Panc1 (cell line): ENCODE measurements around the gene DGCR8. TPM values are rescaled to one million over a fixed set of nuclear protein-coding genes. Genes with fewer than 3 reads are reported as not detected.

Experiments used
- ATAC-seq: fragments of 200-7000 bp; cut with Tn5 transposase; 2 replicates; pipeline ENCODE4 v1.9.1; 2020; ENCODE audit warnings: mild to moderate bottlenecking, moderate library complexity
- BruUV-seq: library from RNA; stranded (reverse); fragments of 400-500 nt; replicated peaks from 2 replicates; lab custom pipeline; 2021; lab: Mats Ljungman, UMichigan
- CTCF ChIA-PET: fragments of 300-600 bp; sonication (Branson Sonifier 250); formaldehyde crosslinking; loops from one replicate; lab custom pipeline; 2022; ENCODE audit warnings: antibody characterized with exemption; lab: Charles Lee
- POLR2A ChIA-PET: fragments of 300-600 bp; sonication (Branson Sonifier 250); formaldehyde crosslinking; loops from one replicate; lab custom pipeline; 2022; ENCODE audit warnings: antibody characterized with exemption; lab: Charles Lee
- DNase-seq: peaks from one replicate; pipeline ENCODE4 v3.0.0-alpha.2; 2010; ENCODE audit warnings: low read depth, low spot score
- H3K27ac ChIP-seq: 2 replicates; pipeline ENCODE4 v1.5.1; 2011; ENCODE audit warnings: mild to moderate bottlenecking, low read length, inconsistent platforms
- H3K27me3 ChIP-seq: fragments of 200-500 bp; sonication (Bioruptor generic); 2 replicates; pipeline ENCODE4 v1.6.0; 2014; ENCODE audit warnings: low read length, inconsistent platforms; ENCODE audit not compliant: control insufficient read depth, insufficient read depth
- H3K36me3 ChIP-seq: fragments of 200-500 bp; sonication (Bioruptor generic); 2 replicates; pipeline ENCODE4 v1.5.1; 2014; ENCODE audit warnings: inconsistent platforms, mild to moderate bottlenecking, low read length, moderate library complexity; ENCODE audit not compliant: control insufficient read depth, insufficient read depth
- H3K4me1 ChIP-seq: 2 replicates; pipeline ENCODE4 v1.5.1; 2011; ENCODE audit warnings: inconsistent platforms, mild to moderate bottlenecking, low read length, moderate library complexity; ENCODE audit not compliant: control insufficient read depth, insufficient read depth
- H3K4me3 ChIP-seq, 2 experiments: 2 replicates each; pipeline ENCODE4 v1.5.1; 2011 to 2012; ENCODE audit warnings: low read depth in 2 of 2, low read length in 2 of 2, mild to moderate bottlenecking in 2 of 2, inconsistent platforms in 1 of 2, moderate library complexity in 1 of 2
- H3K9me3 ChIP-seq: fragments of 200-500 bp; sonication (Bioruptor generic); 2 replicates; pipeline ENCODE4 v1.5.1; 2014; ENCODE audit warnings: low read depth, mild to moderate bottlenecking, inconsistent platforms, low read length, moderate library complexity; ENCODE audit not compliant: control insufficient read depth, insufficient read depth
- POLR2AphosphoS5 ChIP-seq: IDR thresholded peaks from 2 replicates; pipeline ENCODE4 v1.6.1; 2012; ENCODE audit warnings: mild to moderate bottlenecking, low read depth, low read length, moderate library complexity
- SIN3A ChIP-seq: IDR thresholded peaks from 2 replicates; pipeline ENCODE4 v1.6.1; 2012; ENCODE audit warnings: low read depth, mild to moderate bottlenecking, low read length, moderate library complexity, borderline replicate concordance; ENCODE audit not compliant: insufficient read depth
- TCF7L2 ChIP-seq: IDR thresholded peaks from 2 replicates; pipeline ENCODE4 v1.6.1; 2011; ENCODE audit warnings: mild to moderate bottlenecking, low read depth, low read length, inconsistent platforms
- in situ Hi-C: cut with HindIII; loops from 2 replicates; pipeline ENCODE4 v1.10.0; 2016; ENCODE audit warnings: low sequenced_read_pairs, low pct_unique_long_range_greater_than_20kb
- intact Hi-C: fragments of 100-400 bp; cut with micrococcal nuclease; formaldehyde crosslinking; loops from one replicate; pipeline ENCODE4 v1.10.0; 2022; ENCODE audit not compliant: unreplicated experiment
- total RNA-seq: library from RNA; stranded (reverse); gene quantifications from one replicate; pipeline ENCODE4 v1.2.1, GENCODE V29; 2021; ENCODE audit not compliant: unreplicated experiment
- TF ChIP-seq, protein P1 (sequence below), 2 experiments: IDR thresholded peaks; 2 replicates each; pipeline ENCODE4 v1.6.1; 2011 to 2012; ENCODE audit warnings: low read depth in 2 of 2, control low read depth in 1 of 2, low read length in 1 of 2, mild to moderate bottlenecking in 1 of 2, moderate library complexity in 1 of 2; ENCODE audit not compliant: insufficient read depth in 1 of 2
- TF ChIP-seq, protein P2 (sequence below): fragments of 450-650 bp; IDR thresholded peaks from 2 replicates; pipeline ENCODE4 v1.5.1; 2017; ENCODE audit warnings: mild to moderate bottlenecking

DGCR8 gene
- total RNA-seq, 1 experiment from 2014 or later, result 35.0 TPM

DNA sequence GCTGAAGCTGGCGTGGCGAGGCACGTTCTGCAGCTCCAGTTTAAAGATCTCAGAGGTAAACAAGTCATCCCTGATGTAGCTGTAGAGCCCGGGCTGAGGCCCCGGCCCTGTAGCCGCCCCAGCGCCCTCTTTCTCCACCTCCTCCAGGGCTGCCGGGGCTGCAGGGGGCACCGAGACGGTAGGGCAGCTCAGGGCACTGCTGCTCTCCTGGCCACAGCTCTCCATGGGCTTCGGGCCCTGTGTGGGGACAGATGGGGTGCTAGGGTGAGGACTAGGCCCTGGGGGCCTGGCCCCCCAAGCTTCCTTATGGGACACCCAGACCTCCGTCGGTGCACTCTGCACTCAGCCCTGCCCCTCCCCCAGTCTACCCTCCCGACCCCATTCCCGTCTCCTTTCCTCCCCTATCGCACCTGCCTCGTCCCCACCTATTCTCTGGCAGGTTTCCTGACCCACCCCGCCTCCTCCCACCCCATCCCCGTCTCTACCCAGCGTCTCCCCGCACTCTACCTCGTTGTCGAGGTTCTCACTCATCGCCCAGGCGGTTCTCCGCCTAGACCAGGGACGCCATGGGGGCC lies 36.4 kb downstream of the DGCR8 start:
- no peaks in the 10 kb centered on the region for H3K9me3 ChIP-seq
- intact Hi-C loops (no loop called here), in situ Hi-C loops (no loop called here)
- BruUV-seq, result TSS peak; percentile 75
- TF ChIP-seq, protein P1, sequence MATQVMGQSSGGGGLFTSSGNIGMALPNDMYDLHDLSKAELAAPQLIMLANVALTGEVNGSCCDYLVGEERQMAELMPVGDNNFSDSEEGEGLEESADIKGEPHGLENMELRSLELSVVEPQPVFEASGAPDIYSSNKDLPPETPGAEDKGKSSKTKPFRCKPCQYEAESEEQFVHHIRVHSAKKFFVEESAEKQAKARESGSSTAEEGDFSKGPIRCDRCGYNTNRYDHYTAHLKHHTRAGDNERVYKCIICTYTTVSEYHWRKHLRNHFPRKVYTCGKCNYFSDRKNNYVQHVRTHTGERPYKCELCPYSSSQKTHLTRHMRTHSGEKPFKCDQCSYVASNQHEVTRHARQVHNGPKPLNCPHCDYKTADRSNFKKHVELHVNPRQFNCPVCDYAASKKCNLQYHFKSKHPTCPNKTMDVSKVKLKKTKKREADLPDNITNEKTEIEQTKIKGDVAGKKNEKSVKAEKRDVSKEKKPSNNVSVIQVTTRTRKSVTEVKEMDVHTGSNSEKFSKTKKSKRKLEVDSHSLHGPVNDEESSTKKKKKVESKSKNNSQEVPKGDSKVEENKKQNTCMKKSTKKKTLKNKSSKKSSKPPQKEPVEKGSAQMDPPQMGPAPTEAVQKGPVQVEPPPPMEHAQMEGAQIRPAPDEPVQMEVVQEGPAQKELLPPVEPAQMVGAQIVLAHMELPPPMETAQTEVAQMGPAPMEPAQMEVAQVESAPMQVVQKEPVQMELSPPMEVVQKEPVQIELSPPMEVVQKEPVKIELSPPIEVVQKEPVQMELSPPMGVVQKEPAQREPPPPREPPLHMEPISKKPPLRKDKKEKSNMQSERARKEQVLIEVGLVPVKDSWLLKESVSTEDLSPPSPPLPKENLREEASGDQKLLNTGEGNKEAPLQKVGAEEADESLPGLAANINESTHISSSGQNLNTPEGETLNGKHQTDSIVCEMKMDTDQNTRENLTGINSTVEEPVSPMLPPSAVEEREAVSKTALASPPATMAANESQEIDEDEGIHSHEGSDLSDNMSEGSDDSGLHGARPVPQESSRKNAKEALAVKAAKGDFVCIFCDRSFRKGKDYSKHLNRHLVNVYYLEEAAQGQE (IDR thresholded peaks at IDR 0.05; ENCODE audit: insufficient read depth in 1 of 2, low read depth in 2 of 2, low read length in 1 of 2), result no peak
- TF ChIP-seq POLR2AphosphoS5 (no peak), TCF7L2 (no peak), SIN3A (no peak)
- TF ChIP-seq, protein P2, sequence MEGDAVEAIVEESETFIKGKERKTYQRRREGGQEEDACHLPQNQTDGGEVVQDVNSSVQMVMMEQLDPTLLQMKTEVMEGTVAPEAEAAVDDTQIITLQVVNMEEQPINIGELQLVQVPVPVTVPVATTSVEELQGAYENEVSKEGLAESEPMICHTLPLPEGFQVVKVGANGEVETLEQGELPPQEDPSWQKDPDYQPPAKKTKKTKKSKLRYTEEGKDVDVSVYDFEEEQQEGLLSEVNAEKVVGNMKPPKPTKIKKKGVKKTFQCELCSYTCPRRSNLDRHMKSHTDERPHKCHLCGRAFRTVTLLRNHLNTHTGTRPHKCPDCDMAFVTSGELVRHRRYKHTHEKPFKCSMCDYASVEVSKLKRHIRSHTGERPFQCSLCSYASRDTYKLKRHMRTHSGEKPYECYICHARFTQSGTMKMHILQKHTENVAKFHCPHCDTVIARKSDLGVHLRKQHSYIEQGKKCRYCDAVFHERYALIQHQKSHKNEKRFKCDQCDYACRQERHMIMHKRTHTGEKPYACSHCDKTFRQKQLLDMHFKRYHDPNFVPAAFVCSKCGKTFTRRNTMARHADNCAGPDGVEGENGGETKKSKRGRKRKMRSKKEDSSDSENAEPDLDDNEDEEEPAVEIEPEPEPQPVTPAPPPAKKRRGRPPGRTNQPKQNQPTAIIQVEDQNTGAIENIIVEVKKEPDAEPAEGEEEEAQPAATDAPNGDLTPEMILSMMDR, result no peak
- POLR2A ChIA-PET, result no interaction called here
- peak overlapping the region; percentile 74 to 86 for H3K4me3 ChIP-seq
- H3K27ac ChIP-seq, result peak overlapping the region; percentile 86
- peaks cover 19% of the 10 kb centered on the region for H3K4me1 ChIP-seq
- DNase-seq, result no peak
- CTCF ChIA-PET, result no interaction called here
- no peak for ATAC-seq
- H3K36me3 ChIP-seq, result peaks cover 17% of the 10 kb centered on the region
- no peaks in the 10 kb centered on the region for H3K27me3 ChIP-seq

DNA sequence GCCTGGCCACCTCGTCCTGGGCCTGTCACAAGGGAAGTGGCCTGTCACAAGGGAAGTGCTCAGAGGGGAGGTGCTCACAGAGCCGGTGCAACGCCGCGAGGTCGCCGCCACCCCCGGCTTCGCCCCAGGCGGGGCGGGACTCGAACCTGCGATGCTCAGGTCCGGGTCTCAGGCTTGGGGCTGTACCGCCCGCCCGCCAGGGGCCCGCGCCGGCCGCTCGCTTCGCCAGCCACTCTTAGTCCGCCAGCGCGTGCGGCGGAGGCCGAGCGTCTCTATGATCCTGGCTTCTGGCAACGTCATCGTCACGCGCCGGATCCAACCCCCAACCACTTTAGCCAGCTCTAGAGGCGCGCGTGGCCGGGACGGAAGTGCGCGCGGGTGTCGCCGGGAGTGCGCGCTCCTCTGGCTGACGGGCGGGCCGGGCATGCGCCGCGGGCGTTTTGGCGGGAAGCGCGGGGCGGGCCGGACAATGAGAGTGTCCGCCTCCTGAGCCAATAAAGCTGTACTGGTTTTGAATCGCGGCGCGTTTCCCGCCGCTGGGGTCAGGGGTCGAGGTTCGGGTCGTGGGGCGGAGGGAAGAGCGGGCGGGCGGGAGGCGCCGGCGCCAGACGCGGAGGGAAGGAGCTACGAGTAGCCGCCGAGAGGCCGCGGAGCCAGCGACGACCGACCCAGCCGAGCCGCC lies 37.1 kb downstream of the DGCR8 start, which contains the start of gene TRMT2A:
Gene TRMT2A, minus strand, starts transcription at position 276 of the 682 bp plus-strand sequence. CDS start 320 bp downstream, outside the sequence.
- no peaks in the 10 kb centered on the region for H3K9me3 ChIP-seq
- H3K4me3 ChIP-seq, result peak within 1 kb of the TSS; percentile 82 to 86
- intact Hi-C loops (no loop called here), in situ Hi-C loops (no loop called here)
- TF ChIP-seq, protein P2, result no peak
- TF ChIP-seq, protein P1 (IDR thresholded peaks at IDR 0.05; ENCODE audit: insufficient read depth in 1 of 2, low read depth in 2 of 2, low read length in 1 of 2), result 0 out of 4 replicates have a peak, but pooled peaks of 1 of the 2 experiments have one; percentile 7
- TF ChIP-seq POLR2AphosphoS5 (peak; percentile 52; the same call in 1 of the 2 replicates), SIN3A (peak; percentile 83; the same call in 1 of the 2 replicates), TCF7L2 (no peak)
- peak within 1 kb of the TSS; percentile 94 for H3K27ac ChIP-seq
- BruUV-seq, result no TSS peak
- ChIA-PET CTCF (no interaction called here), POLR2A (interaction anchor here (0.7 kb wide), 1 partner anchor 103 kb away, joined by 6 read pairs; no protein-coding TSS in a partner anchor)
- peaks cover 18% of the 10 kb centered on the region for H3K36me3 ChIP-seq
- peak; percentile 77 for DNase-seq
- H3K27me3 ChIP-seq, result no peaks in the 10 kb centered on the region
- peaks cover 19% of the 10 kb centered on the region for H3K4me1 ChIP-seq
- ATAC-seq, result peak; percentile 85
